CD14-positive monocyte (primary cell): ENCODE data around the gene PMCH. TPM values are rescaled to one million over a fixed set of nuclear protein-coding genes. Genes with fewer than 3 reads are reported as not detected.

Source experiments
- DNase-seq, 3 donors: peaks; one replicate each; pipeline ENCODE4 v3.0.0-alpha.2; 2011 to 2022
- H2AFZ ChIP-seq: 2 replicates; pipeline ENCODE4 v1.6.0; 2012; ENCODE audit warnings: mild to moderate bottlenecking, low read depth, low read length, inconsistent platforms; ENCODE audit not compliant: insufficient read depth, poor library complexity, severe bottlenecking
- H3K27ac ChIP-seq, 2 donors: 1 replicate in 1 of 2; 2 replicates in 1 of 2; pipeline ENCODE4 v1.5.1; 2012 to 2013; ENCODE audit warnings: low read length in 2 of 2, control low read depth in 1 of 2, inconsistent platforms in 1 of 2, low read depth in 1 of 2, mild to moderate bottlenecking in 1 of 2
- H3K27me3 ChIP-seq, 2 donors: one replicate each; pipeline versions ENCODE4 v1.6.0 to v1.6.1; 2011 to 2013; ENCODE audit warnings: low read length in 2 of 2; ENCODE audit not compliant: control insufficient read depth in 2 of 2, insufficient read depth in 2 of 2
- H3K36me3 ChIP-seq, 2 donors: replicated peaks in 1 of 2; 1 replicate in 1 of 2; 2 replicates in 1 of 2; pipeline versions ENCODE4 v1.5.1 to v1.6.1; 2012 to 2013; ENCODE audit warnings: low read length in 2 of 2, control low read depth in 1 of 2, inconsistent platforms in 1 of 2, mild to moderate bottlenecking in 1 of 2; ENCODE audit not compliant: insufficient read depth in 2 of 2, control insufficient read depth in 1 of 2
- H3K4me1 ChIP-seq, 2 donors: 1 replicate in 1 of 2; 2 replicates in 1 of 2; pipeline versions ENCODE4 v1.5.1 to v1.6.1; 2012 to 2013; ENCODE audit warnings: low read length in 2 of 2, control low read depth in 1 of 2, inconsistent platforms in 1 of 2, mild to moderate bottlenecking in 1 of 2, moderate library complexity in 1 of 2; ENCODE audit not compliant: insufficient read depth in 2 of 2, control insufficient read depth in 1 of 2
- H3K4me2 ChIP-seq: replicated peaks from 2 replicates; pipeline ENCODE3; 2012; ENCODE audit warnings: low read length, moderate library complexity, mild to moderate bottlenecking; ENCODE audit not compliant: poor library complexity, severe bottlenecking; ENCODE audit errors: extremely low read depth
- H3K4me3 ChIP-seq, 3 experiments: fragments of 200-600 bp in 1 of 3; sonication (generic) in 1 of 3; replicated peaks in 1 of 3; 1 replicate in 2 of 3; 2 replicates in 1 of 3; pipeline ENCODE4 v1.5.1; 2011 to 2013; ENCODE audit warnings: low read length in 3 of 3, mild to moderate bottlenecking in 3 of 3, control low read depth in 2 of 3, low read depth in 2 of 3, inconsistent platforms in 1 of 3, moderate library complexity in 1 of 3
- H3K79me2 ChIP-seq: 2 replicates; pipeline ENCODE4 v1.6.0; 2012; ENCODE audit warnings: mild to moderate bottlenecking, control low read depth, inconsistent platforms, low read length, moderate library complexity; ENCODE audit not compliant: insufficient read depth
- H3K9ac ChIP-seq: 2 replicates; pipeline ENCODE4 v1.6.0; 2017; ENCODE audit warnings: low read length, mild to moderate bottlenecking; ENCODE audit not compliant: insufficient read depth, poor library complexity, severe bottlenecking
- H3K9me3 ChIP-seq, 2 donors: replicated peaks in 1 of 2; 1 replicate in 1 of 2; 2 replicates in 1 of 2; pipeline versions ENCODE4 v1.5.1 to v1.6.1; 2012 to 2013; ENCODE audit warnings: low read length in 2 of 2, control low read depth in 1 of 2; ENCODE audit not compliant: control insufficient read depth in 1 of 2, insufficient read depth in 1 of 2
- H4K20me1 ChIP-seq: 2 replicates; pipeline ENCODE4 v1.6.0; 2012; ENCODE audit warnings: mild to moderate bottlenecking, low read length, control low read depth, moderate library complexity; ENCODE audit not compliant: insufficient read depth
- H3K27ac Mint-ChIP-seq, 7 donors: one replicate each; pipeline ENCODE4 v1.8.0; 2020; ENCODE audit warnings: mild to moderate bottlenecking in 7 of 7, mixed read lengths in 7 of 7, moderate library complexity in 6 of 7, inconsistent platforms in 2 of 7
- H3K27me3 Mint-ChIP-seq, 3 donors: one replicate each; pipeline ENCODE4 v1.8.0; 2021 to 2022; ENCODE audit warnings: low read depth in 3 of 3, mild to moderate bottlenecking in 3 of 3, mixed read lengths in 3 of 3, moderate library complexity in 3 of 3, inconsistent platforms in 1 of 3
- H3K36me3 Mint-ChIP-seq, 2 donors: one replicate each; pipeline ENCODE4 v1.8.0; 2020; ENCODE audit warnings: mixed read lengths in 2 of 2, inconsistent platforms in 1 of 2, mild to moderate bottlenecking in 1 of 2
- H3K4me1 Mint-ChIP-seq: one replicate; pipeline ENCODE4 v1.8.0; 2020; ENCODE audit warnings: mild to moderate bottlenecking, mixed read lengths
- H3K4me3 Mint-ChIP-seq, 2 donors: one replicate each; pipeline ENCODE4 v1.8.0; 2020; ENCODE audit warnings: mild to moderate bottlenecking in 2 of 2, mixed read lengths in 2 of 2, moderate library complexity in 1 of 2
- H3K9me3 Mint-ChIP-seq, 7 donors: one replicate each; pipeline ENCODE4 v1.8.0; 2020 to 2022; ENCODE audit warnings: mixed read lengths in 7 of 7, mild to moderate bottlenecking in 6 of 7, moderate library complexity in 6 of 7, inconsistent platforms in 2 of 7
- CTCF ChIP-seq: fragments of 200-600 bp; IDR thresholded peaks from one replicate; pipeline ENCODE4 v1.8.0; 2022; ENCODE audit warnings: antibody characterized with exemption, mild to moderate bottlenecking
- WGBS: methylation state at CpG from one replicate; pipeline ENCODE4 v1.1.5; 2013; ENCODE audit warnings: missing lambda C conversion rate; ENCODE audit not compliant: insufficient coverage; 5-methylcytosine and 5-hydroxymethylcytosine counted together
- intact Hi-C, 2 donors: fragments of 100-400 bp; cut with micrococcal nuclease; formaldehyde crosslinking; loops; one replicate each; pipeline versions ENCODE4 v1.15.0 to v1.15.1; 2023
- polyA plus RNA-seq, 3 donors: library from polyadenylated mRNA; depleted of rRNA in 1 of 3; unstranded in 2 of 3; stranded (reverse) in 1 of 3; fragments of 300-500 nt in 2 of 3; fragments of >200 nt in 1 of 3; fragmentation: Illumina TruSeq in 2 of 3; gene quantifications; 1 replicate in 2 of 3; 2 replicates in 1 of 3; pipeline ENCODE4 v1.2.3, GENCODE V29; 2012 to 2021

Gene PMCH
- polyA plus RNA-seq, 3 donors: not detected

- WGBS: no CpG with 5 or more reads among the region's 2 CpGs
- H3K36me3 Mint-ChIP-seq: peaks cover 25 to 36% of the 10 kb centered on the region in 2 donors
- TF ChIP-seq CTCF: no peak
- Histone ChIP-seq H2AFZ (no peak overlapping the region), H3K36me3 (peaks cover 0 to 18% of the 10 kb centered on the region in 2 donors), H3K4me3 (peak overlapping the region in 1 of 3 experiments; percentile 19), H3K79me2 (no peaks in the 10 kb centered on the region), H3K27me3 (no peaks in the 10 kb centered on the region), H3K9ac (no peak overlapping the region), H3K9me3 (no peaks in the 10 kb centered on the region), H4K20me1 (no peaks in the 10 kb centered on the region), H3K4me1 (peaks cover 2 to 10% of the 10 kb centered on the region in 2 donors), H3K4me2 (peak overlapping the region; percentile 36), H3K27ac (peak overlapping the region in 1 of 2 donors; percentile 60)
- no peaks in the 10 kb centered on the region for H3K9me3 Mint-ChIP-seq
- H3K27ac Mint-ChIP-seq: peak overlapping the region in 4 of 7 donors; percentile 30 to 56 (median 52)
- intact Hi-C loops: no loop called here
- DNase-seq: peak; percentile 8 to 53 (median 27)
- peaks cover 12% of the 10 kb centered on the region for H3K4me1 Mint-ChIP-seq
- H3K4me3 Mint-ChIP-seq: no peak overlapping the region
- no peaks in the 10 kb centered on the region for H3K27me3 Mint-ChIP-seq
Measured at GRCh38 chr12:102182635-102183034, 15.0 kb downstream of the PMCH start.

- Histone ChIP-seq H3K4me3 (no peak overlapping the region), H3K9ac (no peak overlapping the region), H3K9me3 (no peaks in the 10 kb centered on the region), H3K36me3 (peaks cover 6 to 25% of the 10 kb centered on the region in 2 donors), H2AFZ (no peak overlapping the region), H4K20me1 (no peaks in the 10 kb centered on the region), H3K79me2 (no peaks in the 10 kb centered on the region), H3K4me1 (no peaks in the 10 kb centered on the region), H3K27ac (no peak overlapping the region), H3K27me3 (no peaks in the 10 kb centered on the region), H3K4me2 (no peak overlapping the region)
- no peak for TF ChIP-seq CTCF
- H3K27ac Mint-ChIP-seq: no peak overlapping the region
- intact Hi-C loops: no loop called here
- H3K27me3 Mint-ChIP-seq: no peaks in the 10 kb centered on the region
- DNase-seq: no peak
- H3K4me1 Mint-ChIP-seq: no peaks in the 10 kb centered on the region
- peaks cover 20 to 23% of the 10 kb centered on the region in 2 donors for H3K36me3 Mint-ChIP-seq
- no peak overlapping the region for H3K4me3 Mint-ChIP-seq
- no CpG with 5 or more reads among the region's 2 CpGs for WGBS
- H3K9me3 Mint-ChIP-seq: no peaks in the 10 kb centered on the region
Measured at GRCh38 chr12:102174761-102175160, 22.9 kb downstream of the PMCH start.
